H1 (cell line): ENCODE data around the gene PKN3. TPM values are rescaled to one million over a fixed set of nuclear protein-coding genes. Genes with fewer than 3 reads are reported as not detected.

ENCODE experiments used
- CREB1 ChIP-seq: IDR thresholded peaks from 2 replicates; pipeline ENCODE4 v1.6.1; 2012; ENCODE audit warnings: inconsistent platforms
- EZH2 ChIP-seq: fragments of 200-600 bp; sonication (generic); IDR thresholded peaks from 2 replicates; pipeline ENCODE4 v1.7.1; 2012; ENCODE audit warnings: low read depth, mild to moderate bottlenecking, moderate library complexity, low read length, inconsistent platforms; ENCODE audit not compliant: severe bottlenecking
- SRF ChIP-seq: IDR thresholded peaks from 2 replicates; pipeline ENCODE4 v1.6.1; 2011; ENCODE audit warnings: mild to moderate bottlenecking, low read depth, low read length, moderate library complexity
- polyA plus RNA-seq, 7 experiments: library from polyadenylated mRNA; depleted of rRNA in 3 of 7; stranded (reverse) in 5 of 7; unstranded in 2 of 7; fragments of >200 nt in 5 of 7; fragments of 200-250 nt in 2 of 7; gene quantifications; 1 replicate in 5 of 7; 2 replicates in 1 of 7; 4 replicates in 1 of 7; pipeline versions ENCODE4 v1.2.1 to v1.2.3, GENCODE V29; 2011 to 2013; ENCODE audit warnings: missing spikeins in 2 of 7, mixed read lengths in 2 of 7
- total RNA-seq: library from RNA; stranded (reverse); fragmentation: NEBNext Ultra II Directional; extraction: Animal tissue kit (Norgen Biotek cat#: 25700); gene quantifications from 2 replicates; pipeline ENCODE4 v1.2.1, GENCODE V29; 2021
- TF ChIP-seq, protein P1 (sequence below): IDR thresholded peaks from 2 replicates; pipeline ENCODE4 v1.6.1; 2012; ENCODE audit warnings: inconsistent platforms

Gene PKN3
- total and polyA plus RNA-seq, 2 of the 8 experiments (the other 6 are each of a cell fraction or from before 2014, with no cell fraction given) = 15.7 to 16.3 TPM

DNA sequence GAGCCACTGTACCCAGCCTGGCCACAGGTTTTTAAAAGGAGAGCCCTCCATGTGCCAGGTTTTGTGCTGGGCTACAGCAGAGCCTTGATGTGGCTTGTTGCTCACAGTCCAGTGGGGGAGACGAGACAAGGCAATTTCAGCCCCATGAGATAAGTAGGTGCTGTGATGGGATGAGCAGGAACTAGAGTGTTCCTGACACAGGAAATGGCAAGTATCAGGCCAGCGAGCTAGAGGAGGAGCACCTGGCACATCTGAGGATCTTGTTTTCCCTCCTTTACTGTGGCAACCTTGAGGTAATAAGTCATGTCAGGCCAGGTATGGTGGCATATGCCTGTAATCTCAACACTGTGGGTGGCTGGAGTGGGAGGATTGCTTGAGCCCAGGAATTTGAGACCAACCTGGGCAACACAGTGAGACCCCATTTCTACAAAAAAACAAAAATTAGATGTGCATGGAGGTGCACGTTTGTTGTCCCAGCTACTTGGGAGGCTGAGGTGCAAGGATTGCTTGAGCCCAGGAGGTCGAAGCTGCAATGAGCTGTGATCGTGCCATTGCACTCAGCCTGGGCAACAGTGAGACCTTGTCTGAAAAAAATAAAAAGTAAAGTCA lies 25.4 kb downstream of the PKN3 start (continued):
- TF ChIP-seq SRF = no peak
- TF ChIP-seq, protein P1, sequence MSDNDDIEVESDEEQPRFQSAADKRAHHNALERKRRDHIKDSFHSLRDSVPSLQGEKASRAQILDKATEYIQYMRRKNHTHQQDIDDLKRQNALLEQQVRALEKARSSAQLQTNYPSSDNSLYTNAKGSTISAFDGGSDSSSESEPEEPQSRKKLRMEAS = no peak
- no peak for TF ChIP-seq EZH2
- TF ChIP-seq CREB1 = no peak
